Measurements from ENCODE around the gene STON2.

STON2 gene

DNA sequence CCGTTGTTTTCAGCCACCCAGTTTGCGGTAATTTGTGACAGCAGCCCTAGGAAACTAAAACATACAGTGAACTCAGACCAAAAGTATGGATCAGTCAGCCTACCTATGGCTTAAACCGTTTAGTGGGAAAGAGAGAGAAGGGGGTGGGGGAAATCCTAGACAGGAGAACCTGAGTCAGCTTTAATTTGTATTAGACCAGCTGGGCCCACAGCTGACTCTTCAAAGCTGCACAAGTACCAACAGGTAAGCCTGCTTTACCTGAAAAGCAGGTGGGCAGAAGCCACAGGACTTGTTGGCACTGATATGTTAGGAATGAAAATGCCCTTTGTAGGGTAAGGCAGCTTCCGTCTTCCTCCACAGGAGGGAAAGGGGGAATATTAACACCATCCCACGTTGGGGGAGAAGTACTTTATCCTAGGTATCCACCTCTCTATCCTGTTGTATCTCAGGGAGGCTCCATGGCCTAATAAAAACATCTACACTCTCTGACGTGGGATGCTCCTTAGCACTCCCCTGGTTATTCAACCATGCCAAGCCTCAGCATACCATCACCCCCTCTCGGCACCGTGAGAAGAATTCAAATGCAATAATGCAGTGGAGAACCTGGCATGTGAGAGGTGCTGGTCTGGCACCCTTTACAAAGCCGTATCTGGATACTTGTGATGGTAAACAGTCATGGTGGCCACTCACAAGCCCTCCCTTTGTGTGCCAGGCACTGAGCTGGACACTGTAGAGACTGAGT, 70.3 kb downstream of the STON2 start:
- DNase-seq = no peak

DNA sequence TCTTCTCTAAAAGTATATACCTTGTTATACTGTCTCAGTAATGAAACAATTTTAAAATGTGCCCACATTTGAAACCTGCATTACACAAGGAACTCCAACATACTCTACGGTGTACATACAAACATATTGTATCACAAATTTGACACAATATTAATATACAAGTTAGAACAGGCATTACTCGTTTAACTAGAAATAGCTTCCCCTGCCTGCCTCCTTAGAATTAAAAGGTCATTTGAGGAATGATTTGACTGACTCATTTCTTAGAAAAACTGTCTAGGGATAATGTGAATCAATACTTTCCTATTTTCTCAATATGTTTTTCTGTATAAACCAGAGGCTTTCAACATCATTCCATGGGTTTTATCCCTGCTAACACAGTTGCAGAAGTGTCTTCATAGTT, 73.7 kb downstream of the STON2 start:
- DNase-seq = no peak

DNA sequence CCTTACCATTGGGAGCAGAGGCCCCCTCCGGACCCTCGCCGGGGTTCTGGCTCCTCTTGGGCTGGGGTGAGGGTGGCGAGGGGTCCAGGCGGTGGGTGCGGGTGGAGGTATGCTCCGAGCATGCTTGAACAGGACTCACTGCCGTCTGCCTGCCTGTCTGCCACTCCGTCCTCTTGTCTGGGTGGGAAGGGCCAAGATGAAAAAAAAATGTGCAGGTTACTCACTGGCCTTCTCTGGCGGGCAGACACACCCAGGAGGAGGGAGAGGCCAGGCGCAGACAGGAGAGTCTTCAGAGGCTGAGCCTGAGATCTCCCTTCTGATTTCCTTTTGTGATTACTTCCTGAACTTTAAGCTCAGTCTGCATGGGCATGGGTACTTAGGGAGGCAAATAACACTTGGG, 76.1 kb downstream of the STON2 start:
- DNase-seq = peak in 1 of 2 experiments; percentile 41

- no peak for DNase-seq
These were observed 77.0 kb downstream of the STON2 start for GRCh38 chr14:81323093-81323492.

DNA sequence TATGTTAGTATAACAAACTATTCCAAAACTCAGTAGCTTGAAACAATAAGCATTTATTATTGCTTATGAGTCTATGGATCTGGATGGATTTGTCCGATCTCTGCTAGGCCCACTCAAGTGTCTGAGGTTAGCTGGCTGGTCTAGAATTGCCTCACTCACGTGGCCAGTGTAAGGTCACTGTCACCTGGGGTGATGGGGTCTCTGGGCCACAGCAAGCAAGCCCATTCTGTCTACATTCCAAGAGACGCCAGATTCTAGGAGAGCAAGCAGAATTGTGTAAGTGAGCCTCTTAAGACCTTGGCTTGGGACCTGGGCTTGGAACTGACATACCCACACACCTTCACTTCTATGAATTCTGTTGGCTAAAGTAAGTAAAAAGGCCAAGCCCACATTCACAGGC, 80.2 kb downstream of the STON2 start:
- DNase-seq = no peak

- DNase-seq = no peak
These were observed 80.8 kb downstream of the STON2 start for GRCh38 chr14:81319314-81319713.

- DNase-seq = peak in 1 of 2 experiments; percentile 18
These were observed 84.8 kb downstream of the STON2 start for GRCh38 chr14:81315341-81315740.

- no peak for DNase-seq
These were observed 85.5 kb downstream of the STON2 start for GRCh38 chr14:81314443-81315175.

DNA sequence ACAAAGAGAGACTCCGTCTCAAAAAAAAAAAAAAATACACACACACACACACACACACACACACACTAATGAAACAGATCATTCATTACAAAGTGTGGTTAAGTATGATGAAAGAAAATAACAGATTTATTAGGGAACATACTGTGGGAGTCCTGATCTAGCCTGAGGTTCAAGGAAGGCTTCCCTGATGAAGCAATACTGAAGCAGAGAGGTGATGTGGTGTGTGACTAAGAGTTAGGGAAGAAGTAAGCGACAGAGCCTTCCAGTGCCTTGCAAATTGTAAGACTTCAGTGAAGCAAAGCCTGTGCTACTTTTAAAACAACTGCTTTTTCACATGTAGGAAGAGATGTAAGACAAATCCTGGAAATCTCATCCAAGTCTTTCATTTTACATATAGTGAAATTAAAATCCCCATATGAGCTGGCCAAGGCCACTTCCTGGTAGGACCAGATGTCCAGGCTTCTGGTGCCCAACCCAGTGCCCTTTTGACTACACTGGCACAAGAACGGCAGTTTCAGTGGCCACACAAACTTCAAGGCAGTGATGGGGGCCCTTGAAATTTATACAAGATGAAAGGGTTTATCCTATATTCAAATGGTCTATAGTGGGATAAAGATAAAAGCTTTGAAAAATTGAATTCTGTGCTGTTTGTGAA, 86.2 kb downstream of the STON2 start:
- no peak for DNase-seq

GRCh38 chr14:81313200-81313599, 86.9 kb downstream of the STON2 start:
- no peak for DNase-seq

- DNase-seq = no peak
These were observed 87.7 kb downstream of the STON2 start for GRCh38 chr14:81312289-81312876.

GRCh38 chr14:81311778-81312177, 88.3 kb downstream of the STON2 start:
- DNase-seq = no peak

- DNase-seq = no peak
These were observed 89.0 kb downstream of the STON2 start for GRCh38 chr14:81311141-81311540.

- DNase-seq = no peak
These were observed 89.5 kb downstream of the STON2 start for GRCh38 chr14:81310606-81311005.

GRCh38 chr14:81309511-81309910, 90.6 kb downstream of the STON2 start:
- no peak for DNase-seq

DNA sequence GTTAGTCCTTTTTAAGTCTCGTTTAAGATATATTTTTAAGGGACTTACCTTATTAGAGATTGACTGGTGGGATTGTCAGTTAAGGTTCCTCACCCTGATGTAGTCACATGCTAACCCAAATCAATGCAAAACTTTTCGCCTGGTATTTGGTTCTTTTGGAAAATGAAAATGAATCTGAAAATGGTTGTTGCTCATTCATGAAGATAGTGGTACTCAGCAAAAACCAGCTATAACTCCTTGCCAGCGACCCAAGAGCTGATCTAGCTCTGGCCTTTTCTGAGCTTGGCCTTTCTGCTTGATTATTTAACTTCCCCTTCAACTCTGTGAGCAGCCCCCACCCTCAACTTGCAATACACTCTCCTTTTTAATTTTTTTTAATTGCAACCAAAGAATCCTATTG, 94.4 kb downstream of the STON2 start:
- DNase-seq = no peak

- DNase-seq = peak; percentile 10 to 52
These were observed 95.1 kb downstream of the STON2 start for GRCh38 chr14:81305065-81305464.

GRCh38 chr14:81303258-81303935, 96.7 kb downstream of the STON2 start:
- DNase-seq = no peak

DNA sequence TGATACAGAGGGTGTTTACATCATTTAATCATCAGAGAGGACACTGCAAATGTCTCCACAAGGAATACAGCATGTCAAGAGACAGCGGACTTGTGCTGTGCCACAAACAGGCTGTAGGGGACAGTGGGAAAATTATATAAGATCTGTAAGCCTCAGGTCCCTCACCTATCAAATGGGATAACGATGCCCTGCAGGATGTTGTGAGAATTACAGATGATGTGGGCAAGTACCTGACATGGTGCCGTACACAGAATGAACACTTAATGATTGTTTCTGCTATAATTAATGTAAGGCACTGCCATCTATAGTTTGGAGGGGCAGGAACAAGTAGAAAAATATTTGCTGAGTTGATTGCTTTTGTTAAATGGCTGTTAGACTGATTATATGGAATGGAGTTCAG, 97.5 kb downstream of the STON2 start:
- no peak for DNase-seq

GRCh38 chr14:81301813-81302212, 98.3 kb downstream of the STON2 start:
- DNase-seq = no peak

- no peak for DNase-seq
These were observed 98.8 kb downstream of the STON2 start for GRCh38 chr14:81301371-81301770.

DNA sequence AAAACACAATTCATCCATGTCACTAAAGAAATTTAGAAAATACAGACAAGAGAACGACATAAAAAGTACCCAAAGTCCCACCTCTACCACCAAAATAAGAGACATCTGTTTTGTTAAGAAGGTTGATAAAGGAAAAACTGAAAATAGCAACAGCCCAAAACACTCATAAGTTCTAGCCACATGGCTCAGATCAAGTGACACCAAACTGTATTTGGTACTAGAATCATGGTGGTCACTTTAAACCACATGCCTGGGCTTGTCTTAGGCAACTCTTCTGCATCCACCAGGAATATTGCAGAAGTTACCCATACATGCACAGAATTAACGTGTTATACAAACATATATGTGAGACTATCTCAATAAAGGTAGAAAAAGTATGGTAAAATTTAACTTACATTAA, 101.2 kb downstream of the STON2 start:
- DNase-seq = no peak

GRCh38 chr14:81298122-81298521, 102.0 kb downstream of the STON2 start:
- no peak for DNase-seq

All from NCI-H526 (cell line).